ENCODE data around the gene PLCB2. TPM values are rescaled to one million over a fixed set of nuclear protein-coding genes. Genes with fewer than 3 reads are reported as not detected.
A peak's percentile ranks its signal among the peaks of the same experiment; 100 is the strongest.

The PLCB2 gene
- total and polyA plus RNA-seq, 4 donors: 7.6 to 21.8 (median 16.5) TPM

GRCh38 chr15:40347559-40348473 is 40.1 kb upstream of the PLCB2 start:
- no peak for DNase-seq (ENCODE audit: low read depth in 4 of 6, low spot score in 6 of 6)
- H3K9me3 ChIP-seq (ENCODE audit: control insufficient read depth, insufficient read depth, low read length): no peaks in the 10 kb centered on the region
- H3K36me3 ChIP-seq (ENCODE audit: control insufficient read depth, insufficient read depth, low read length): no peaks in the 10 kb centered on the region
- H3K4me1 ChIP-seq (ENCODE audit: control insufficient read depth, insufficient read depth, low read length): peaks cover 19% of the 10 kb centered on the region
- no peak overlapping the region for H3K4me3 ChIP-seq (ENCODE audit: low read depth, low read length)
- no peak overlapping the region for H3K27ac ChIP-seq (ENCODE audit: low read depth, low read length)
- 91% methylated on average over 11 of the region's 11 CpGs for WGBS (ENCODE audit: insufficient coverage)
- no peaks in the 10 kb centered on the region for H3K27me3 ChIP-seq (ENCODE audit: control insufficient read depth, insufficient read depth, low read length)

GRCh38 chr15:40346579-40347558 is 39.1 kb upstream of the PLCB2 start:
- H3K9me3 ChIP-seq (ENCODE audit: control insufficient read depth, insufficient read depth, low read length): no peaks in the 10 kb centered on the region
- H3K4me3 ChIP-seq (ENCODE audit: low read depth, low read length): no peak overlapping the region
- H3K4me1 ChIP-seq (ENCODE audit: control insufficient read depth, insufficient read depth, low read length): peaks cover 19% of the 10 kb centered on the region
- WGBS (ENCODE audit: insufficient coverage): 84% methylated on average over 15 of the region's 15 CpGs
- no peak for DNase-seq (ENCODE audit: low read depth in 4 of 6, low spot score in 6 of 6)
- no peaks in the 10 kb centered on the region for H3K27me3 ChIP-seq (ENCODE audit: control insufficient read depth, insufficient read depth, low read length)
- no peaks in the 10 kb centered on the region for H3K36me3 ChIP-seq (ENCODE audit: control insufficient read depth, insufficient read depth, low read length)
- no peak overlapping the region for H3K27ac ChIP-seq (ENCODE audit: low read depth, low read length)

- H3K27me3 ChIP-seq (ENCODE audit: control insufficient read depth, insufficient read depth, low read length): no peaks in the 10 kb centered on the region
- H3K27ac ChIP-seq (ENCODE audit: low read depth, low read length): no peak overlapping the region
- 88% methylated on average over 6 of the region's 6 CpGs for WGBS (ENCODE audit: insufficient coverage)
- no peak overlapping the region for H3K4me3 ChIP-seq (ENCODE audit: low read depth, low read length)
- no peaks in the 10 kb centered on the region for H3K9me3 ChIP-seq (ENCODE audit: control insufficient read depth, insufficient read depth, low read length)
- DNase-seq (ENCODE audit: low read depth in 4 of 6, low spot score in 6 of 6): no peak
- no peaks in the 10 kb centered on the region for H3K36me3 ChIP-seq (ENCODE audit: control insufficient read depth, insufficient read depth, low read length)
- H3K4me1 ChIP-seq (ENCODE audit: control insufficient read depth, insufficient read depth, low read length): peaks cover 21% of the 10 kb centered on the region
Measured at GRCh38 chr15:40345867-40346578, 38.3 kb upstream of the PLCB2 start.

GRCh38 chr15:40345225-40345866 is 37.6 kb upstream of the PLCB2 start:
- no peak overlapping the region for H3K27ac ChIP-seq (ENCODE audit: low read depth, low read length)
- no peaks in the 10 kb centered on the region for H3K27me3 ChIP-seq (ENCODE audit: control insufficient read depth, insufficient read depth, low read length)
- H3K9me3 ChIP-seq (ENCODE audit: control insufficient read depth, insufficient read depth, low read length): no peaks in the 10 kb centered on the region
- H3K4me1 ChIP-seq (ENCODE audit: control insufficient read depth, insufficient read depth, low read length): peaks cover 28% of the 10 kb centered on the region
- no peaks in the 10 kb centered on the region for H3K36me3 ChIP-seq (ENCODE audit: control insufficient read depth, insufficient read depth, low read length)
- H3K4me3 ChIP-seq (ENCODE audit: low read depth, low read length): no peak overlapping the region
- WGBS (ENCODE audit: insufficient coverage): 73% methylated on average over 8 of the region's 10 CpGs
- no peak for DNase-seq (ENCODE audit: low read depth in 4 of 6, low spot score in 6 of 6)

- H3K4me1 ChIP-seq (ENCODE audit: control insufficient read depth, insufficient read depth, low read length): peaks cover 34% of the 10 kb centered on the region
- 58% methylated on average over 11 of the region's 15 CpGs for WGBS (ENCODE audit: insufficient coverage)
- no peak overlapping the region for H3K27ac ChIP-seq (ENCODE audit: low read depth, low read length)
- no peaks in the 10 kb centered on the region for H3K36me3 ChIP-seq (ENCODE audit: control insufficient read depth, insufficient read depth, low read length)
- peak in 2 of 6 donors; percentile 74 to 79 for DNase-seq (ENCODE audit: low read depth in 4 of 6, low spot score in 6 of 6)
- H3K4me3 ChIP-seq (ENCODE audit: low read depth, low read length): no peak overlapping the region
- H3K27me3 ChIP-seq (ENCODE audit: control insufficient read depth, insufficient read depth, low read length): no peaks in the 10 kb centered on the region
- no peaks in the 10 kb centered on the region for H3K9me3 ChIP-seq (ENCODE audit: control insufficient read depth, insufficient read depth, low read length)
Measured at GRCh38 chr15:40344631-40345120, 36.9 kb upstream of the PLCB2 start.

GRCh38 chr15:40344217-40344616 is 36.5 kb upstream of the PLCB2 start:
- H3K36me3 ChIP-seq (ENCODE audit: control insufficient read depth, insufficient read depth, low read length): no peaks in the 10 kb centered on the region
- 31% methylated on average over 4 of the region's 6 CpGs for WGBS (ENCODE audit: insufficient coverage)
- no peaks in the 10 kb centered on the region for H3K27me3 ChIP-seq (ENCODE audit: control insufficient read depth, insufficient read depth, low read length)
- no peak overlapping the region for H3K27ac ChIP-seq (ENCODE audit: low read depth, low read length)
- DNase-seq (ENCODE audit: low read depth in 4 of 6, low spot score in 6 of 6): no peak
- H3K4me1 ChIP-seq (ENCODE audit: control insufficient read depth, insufficient read depth, low read length): peaks cover 39% of the 10 kb centered on the region
- no peak overlapping the region for H3K4me3 ChIP-seq (ENCODE audit: low read depth, low read length)
- no peaks in the 10 kb centered on the region for H3K9me3 ChIP-seq (ENCODE audit: control insufficient read depth, insufficient read depth, low read length)

- Histone ChIP-seq H3K27me3 (ENCODE audit: control insufficient read depth, insufficient read depth, low read length) (no peaks in the 10 kb centered on the region), H3K4me1 (ENCODE audit: control insufficient read depth, insufficient read depth, low read length) (peaks cover 46% of the 10 kb centered on the region), H3K27ac (ENCODE audit: low read depth, low read length) (no peak overlapping the region), H3K36me3 (ENCODE audit: control insufficient read depth, insufficient read depth, low read length) (no peaks in the 10 kb centered on the region), H3K9me3 (ENCODE audit: control insufficient read depth, insufficient read depth, low read length) (no peaks in the 10 kb centered on the region), H3K4me3 (ENCODE audit: low read depth, low read length) (no peak overlapping the region)
- no peak for DNase-seq (ENCODE audit: low read depth in 4 of 6, low spot score in 6 of 6)
- 84% methylated on average over 6 of the region's 10 CpGs for WGBS (ENCODE audit: insufficient coverage)
Measured at GRCh38 chr15:40343512-40343911, 35.8 kb upstream of the PLCB2 start.

GRCh38 chr15:40342416-40343320 is 34.9 kb upstream of the PLCB2 start:
- no peak for DNase-seq (ENCODE audit: low read depth in 4 of 6, low spot score in 6 of 6)
- 56% methylated on average over 3 of the region's 7 CpGs for WGBS (ENCODE audit: insufficient coverage)
- H3K4me1 ChIP-seq (ENCODE audit: control insufficient read depth, insufficient read depth, low read length): peaks cover 54% of the 10 kb centered on the region
- H3K4me3 ChIP-seq (ENCODE audit: low read depth, low read length): no peak overlapping the region
- peaks cover under 1% of the 10 kb centered on the region for H3K36me3 ChIP-seq (ENCODE audit: control insufficient read depth, insufficient read depth, low read length)
- H3K9me3 ChIP-seq (ENCODE audit: control insufficient read depth, insufficient read depth, low read length): no peaks in the 10 kb centered on the region
- H3K27me3 ChIP-seq (ENCODE audit: control insufficient read depth, insufficient read depth, low read length): no peaks in the 10 kb centered on the region
- H3K27ac ChIP-seq (ENCODE audit: low read depth, low read length): no peak overlapping the region
